SK-N-SH (cell line): Measurements from ENCODE around the gene FGFBP1. TPM values are rescaled to one million over a fixed set of nuclear protein-coding genes. Genes with fewer than 3 reads are reported as not detected.

Experiments used
- CTCF ChIA-PET: fragments of 300-600, 350-600 bp; formaldehyde crosslinking; extraction: SDS; loops from one replicate; lab custom pipeline; 2021; lab: Yijun Ruan, JAX
- POLR2A ChIA-PET: fragments of 350-600 bp; sonication (Branson Sonifier 250); formaldehyde crosslinking; extraction: SDS; loops from one replicate; lab custom pipeline; 2020; ENCODE audit warnings: antibody characterized with exemption, inconsistent platforms; lab: Yijun Ruan, JAX
- DNase-seq: peaks from one replicate; pipeline ENCODE4 v3.0.0; 2012
- H2AFZ ChIP-seq: fragments of 200-600 bp; sonication (generic); 2 replicates; pipeline ENCODE4 v1.8.1; 2016; ENCODE audit warnings: antibody characterized with exemption, mild to moderate bottlenecking, low read depth
- H3F3A ChIP-seq: fragments of 200-600 bp; sonication (generic); replicated peaks from 2 replicates; pipeline ENCODE3; 2016; ENCODE audit warnings: antibody characterized with exemption, mild to moderate bottlenecking; ENCODE audit not compliant: insufficient read depth
- H3K27ac ChIP-seq, 2 experiments: fragments of 200-500 bp in 1 of 2; fragments of 200-600 bp in 1 of 2; sonication (Bioruptor generic) in 1 of 2; sonication (generic), shearing (Covaris generic) in 1 of 2; 2 replicates each; pipeline versions ENCODE4 v1.5.1 to v1.6.1; 2014 to 2016; ENCODE audit warnings: low read depth in 2 of 2, inconsistent platforms in 1 of 2, low read length in 1 of 2, mild to moderate bottlenecking in 1 of 2, mixed read lengths in 1 of 2
- H3K27me3 ChIP-seq: fragments of 200-600 bp; sonication (generic), shearing (Covaris generic); 2 replicates; pipeline ENCODE4 v1.6.1; 2016; ENCODE audit warnings: mixed run types; ENCODE audit not compliant: insufficient read depth
- H3K36me3 ChIP-seq, 2 experiments: fragments of 200-500 bp in 1 of 2; fragments of 200-600 bp in 1 of 2; sonication (Bioruptor generic) in 1 of 2; sonication (generic) in 1 of 2; replicated peaks in 1 of 2; 2 replicates each; pipeline versions ENCODE3 to v1.5.1; 2014 to 2016; ENCODE audit warnings: low read length in 1 of 2, mild to moderate bottlenecking in 1 of 2; ENCODE audit not compliant: insufficient read depth in 2 of 2, control insufficient read depth in 1 of 2
- H3K4me1 ChIP-seq, 2 experiments: fragments of 200-500 bp in 1 of 2; fragments of 200-600 bp in 1 of 2; sonication (Bioruptor generic) in 1 of 2; sonication (generic), shearing (Covaris generic) in 1 of 2; 2 replicates each; pipeline versions ENCODE4 v1.5.1 to v1.6.1; 2014 to 2016; ENCODE audit warnings: low read depth in 1 of 2, low read length in 1 of 2, mixed run types in 1 of 2; ENCODE audit not compliant: insufficient read depth in 2 of 2, control insufficient read depth in 1 of 2
- H3K4me2 ChIP-seq: fragments of 200-600 bp; sonication (generic), shearing (Covaris generic); 2 replicates; pipeline ENCODE4 v1.6.1; 2017; ENCODE audit warnings: mixed run types
- H3K4me3 ChIP-seq, 2 experiments: fragments of 200-500 bp in 1 of 2; fragments of 200-600 bp in 1 of 2; sonication (Bioruptor generic) in 1 of 2; sonication (generic), shearing (Covaris generic) in 1 of 2; 2 replicates each; pipeline versions ENCODE4 v1.5.1 to v1.8.1; 2014 to 2016; ENCODE audit warnings: low read depth in 2 of 2, inconsistent platforms in 1 of 2, low read length in 1 of 2, mild to moderate bottlenecking in 1 of 2, mixed read lengths in 1 of 2, moderate library complexity in 1 of 2
- H3K79me2 ChIP-seq: fragments of 200-600 bp; sonication (generic); 2 replicates; pipeline ENCODE4 v1.8.1; 2017; ENCODE audit warnings: mild to moderate bottlenecking; ENCODE audit not compliant: insufficient read depth
- H3K9ac ChIP-seq: fragments of 200-600 bp; sonication (generic); 2 replicates; pipeline ENCODE4 v1.6.1; 2017; ENCODE audit warnings: mixed run types
- H3K9me2 ChIP-seq: fragments of 200-600 bp; sonication (generic); 2 replicates; pipeline ENCODE4 v1.6.1; 2017; ENCODE audit warnings: mixed run types
- H3K9me3 ChIP-seq: fragments of 200-600 bp; sonication (generic); 2 replicates; pipeline ENCODE4 v1.6.1; 2017; ENCODE audit warnings: mixed run types, mild to moderate bottlenecking, moderate library complexity
- H4K20me1 ChIP-seq: fragments of 200-600 bp; sonication (generic); 2 replicates; pipeline ENCODE4 v1.6.1; 2017; ENCODE audit warnings: mild to moderate bottlenecking, mixed run types; ENCODE audit not compliant: insufficient read depth
- ELF1 ChIP-seq: IDR thresholded peaks from 2 replicates; pipeline ENCODE4 v1.4.0; 2012
- EP300 ChIP-seq, 2 experiments: IDR thresholded peaks; 2 replicates each; pipeline versions ENCODE4 v1.4.0 to v1.6.1; 2012; ENCODE audit warnings: borderline replicate concordance in 1 of 2, low read depth in 1 of 2, low read length in 1 of 2
- FOSL2 ChIP-seq: IDR thresholded peaks from 2 replicates; pipeline ENCODE4 v1.4.0; 2012; ENCODE audit warnings: low read depth, mild to moderate bottlenecking, moderate library complexity, borderline replicate concordance
- FOXJ3 ChIP-seq: sonication (generic); formaldehyde crosslinking; IDR thresholded peaks from 2 replicates; pipeline ENCODE4 v1.5.1; 2020; ENCODE audit warnings: mild to moderate bottlenecking, missing genetic modification reagents
- GATA2 ChIP-seq: sonication (generic); formaldehyde crosslinking; IDR thresholded peaks from 2 replicates; pipeline ENCODE4 v1.5.0; 2020; ENCODE audit warnings: mild to moderate bottlenecking, missing genetic modification reagents
- JUND ChIP-seq: IDR thresholded peaks from 2 replicates; pipeline ENCODE4 v1.4.0; 2012
- MEF2A ChIP-seq: IDR thresholded peaks from 2 replicates; pipeline ENCODE4 v1.4.0; 2012; ENCODE audit warnings: low read depth, borderline replicate concordance
- MXI1 ChIP-seq: IDR thresholded peaks from 2 replicates; pipeline ENCODE4 v1.6.1; 2012; ENCODE audit warnings: mild to moderate bottlenecking, low read depth, low read length, improper control_type of control experiment
- RAD21 ChIP-seq: IDR thresholded peaks from 2 replicates; pipeline ENCODE4 v1.6.1; 2012; ENCODE audit warnings: mild to moderate bottlenecking, low read length
- RXRA ChIP-seq: IDR thresholded peaks from 2 replicates; pipeline ENCODE4 v1.4.0; 2012; ENCODE audit warnings: low read depth, mild to moderate bottlenecking, borderline replicate concordance
- TAF1 ChIP-seq: IDR thresholded peaks from 2 replicates; pipeline ENCODE4 v1.6.1; 2012; ENCODE audit warnings: low read depth, mild to moderate bottlenecking, low read length, moderate library complexity, borderline replicate concordance
- YY1 ChIP-seq: IDR thresholded peaks from 2 replicates; pipeline ENCODE4 v1.4.0; 2012; ENCODE audit warnings: low read depth, mild to moderate bottlenecking
- WGBS: methylation state at CpG from one replicate; pipeline ENCODE4 v1.1.6; 2017; ENCODE audit warnings: low lambda C conversion rate; 5-methylcytosine and 5-hydroxymethylcytosine counted together
- polyA plus RNA-seq, 3 experiments: library from polyadenylated mRNA; depleted of rRNA; stranded (reverse); fragments of >200 nt; gene quantifications; 2 replicates each; pipeline ENCODE4 v1.2.3, GENCODE V29; 2012
- TF ChIP-seq, protein P1 (sequence below): fragments of 150-350 bp; IDR thresholded peaks from 2 replicates; pipeline ENCODE4 v1.6.1; 2017; ENCODE audit warnings: antibody characterized with exemption, low read length, low read depth, borderline replicate concordance
- TF ChIP-seq, protein P2 (sequence below): IDR thresholded peaks from 2 replicates; pipeline ENCODE4 v1.4.0; 2012; ENCODE audit warnings: low read depth
- TF ChIP-seq, protein P3 (sequence below): IDR thresholded peaks from 2 replicates; pipeline ENCODE4 v1.4.0; 2012; ENCODE audit warnings: low read depth, borderline replicate concordance
- TF ChIP-seq, protein P4 (sequence below): fragments of 150-350 bp; IDR thresholded peaks from 2 replicates; pipeline ENCODE4 v1.6.1; 2016; ENCODE audit warnings: mild to moderate bottlenecking, low read depth, low read length

The FGFBP1 gene
- polyA plus RNA-seq, 1 of the 3 experiments (the other 2 are of a cell fraction): 0.13 TPM

DNA sequence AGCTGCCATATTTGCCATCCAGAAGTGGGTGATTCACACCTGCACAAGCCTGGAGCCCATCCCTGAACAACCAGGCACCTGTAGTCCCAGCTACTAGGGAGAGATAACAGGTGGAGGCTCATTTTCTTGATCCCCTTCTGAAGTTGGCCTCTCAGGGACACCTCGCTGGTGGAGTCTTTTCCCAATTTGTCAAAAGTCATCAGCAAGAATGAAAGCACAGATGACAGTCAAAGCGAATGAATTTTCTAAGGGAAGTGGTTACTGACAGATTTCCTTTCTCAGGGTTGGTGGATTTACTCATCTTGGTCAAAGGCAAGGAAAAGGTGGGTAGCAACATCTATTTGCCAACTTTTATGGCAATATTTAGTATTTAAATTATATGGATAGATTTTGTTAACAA lies 36.5 kb downstream of the FGFBP1 start:
- CTCF ChIA-PET: interaction anchor here (1.2 to 2.2 kb wide), 3 partner anchors 19 to 96 kb away, joined by 4 to 10 read pairs (median 7); no protein-coding TSS in a partner anchor
- no peaks in the 10 kb centered on the region for H3K9me2 ChIP-seq
- H3K27me3 ChIP-seq: no peaks in the 10 kb centered on the region; the same call in 1 of the 2 replicates
- peaks cover 0 to 7% of the 10 kb centered on the region in 2 experiments; a peak in 1 of 4 replicates for H3K4me1 ChIP-seq
- H2AFZ ChIP-seq: no peak overlapping the region
- no peaks in the 10 kb centered on the region for H4K20me1 ChIP-seq
- POLR2A ChIA-PET: no interaction called here
- no peaks in the 10 kb centered on the region for H3K79me2 ChIP-seq
- H3K4me3 ChIP-seq: no peak overlapping the region
- TF ChIP-seq RXRA (no peak), JUND (no peak), EP300 (IDR thresholded peaks at IDR 0.05; ENCODE audit: borderline replicate concordance in 1 of 2, low read depth in 1 of 2, low read length in 1 of 2) (no peak), MXI1 (no peak), YY1 (no peak), TAF1 (no peak), RAD21 (no peak), ELF1 (no peak), FOSL2 (no peak), GATA2 (CRISPR knock-in tag) (no peak), MEF2A (no peak), FOXJ3 (CRISPR knock-in tag) (no peak)
- TF ChIP-seq, protein P1, sequence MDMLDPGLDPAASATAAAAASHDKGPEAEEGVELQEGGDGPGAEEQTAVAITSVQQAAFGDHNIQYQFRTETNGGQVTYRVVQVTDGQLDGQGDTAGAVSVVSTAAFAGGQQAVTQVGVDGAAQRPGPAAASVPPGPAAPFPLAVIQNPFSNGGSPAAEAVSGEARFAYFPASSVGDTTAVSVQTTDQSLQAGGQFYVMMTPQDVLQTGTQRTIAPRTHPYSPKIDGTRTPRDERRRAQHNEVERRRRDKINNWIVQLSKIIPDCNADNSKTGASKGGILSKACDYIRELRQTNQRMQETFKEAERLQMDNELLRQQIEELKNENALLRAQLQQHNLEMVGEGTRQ: no peak
- TF ChIP-seq, protein P2, sequence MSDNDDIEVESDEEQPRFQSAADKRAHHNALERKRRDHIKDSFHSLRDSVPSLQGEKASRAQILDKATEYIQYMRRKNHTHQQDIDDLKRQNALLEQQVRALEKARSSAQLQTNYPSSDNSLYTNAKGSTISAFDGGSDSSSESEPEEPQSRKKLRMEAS: no peak
- TF ChIP-seq, protein P3, sequence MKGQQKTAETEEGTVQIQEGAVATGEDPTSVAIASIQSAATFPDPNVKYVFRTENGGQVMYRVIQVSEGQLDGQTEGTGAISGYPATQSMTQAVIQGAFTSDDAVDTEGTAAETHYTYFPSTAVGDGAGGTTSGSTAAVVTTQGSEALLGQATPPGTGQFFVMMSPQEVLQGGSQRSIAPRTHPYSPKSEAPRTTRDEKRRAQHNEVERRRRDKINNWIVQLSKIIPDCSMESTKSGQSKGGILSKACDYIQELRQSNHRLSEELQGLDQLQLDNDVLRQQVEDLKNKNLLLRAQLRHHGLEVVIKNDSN: no peak
- TF ChIP-seq, protein P4, sequence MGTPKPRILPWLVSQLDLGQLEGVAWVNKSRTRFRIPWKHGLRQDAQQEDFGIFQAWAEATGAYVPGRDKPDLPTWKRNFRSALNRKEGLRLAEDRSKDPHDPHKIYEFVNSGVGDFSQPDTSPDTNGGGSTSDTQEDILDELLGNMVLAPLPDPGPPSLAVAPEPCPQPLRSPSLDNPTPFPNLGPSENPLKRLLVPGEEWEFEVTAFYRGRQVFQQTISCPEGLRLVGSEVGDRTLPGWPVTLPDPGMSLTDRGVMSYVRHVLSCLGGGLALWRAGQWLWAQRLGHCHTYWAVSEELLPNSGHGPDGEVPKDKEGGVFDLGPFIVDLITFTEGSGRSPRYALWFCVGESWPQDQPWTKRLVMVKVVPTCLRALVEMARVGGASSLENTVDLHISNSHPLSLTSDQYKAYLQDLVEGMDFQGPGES: no peak
- no peaks in the 10 kb centered on the region for H3K9me3 ChIP-seq
- WGBS: 75% methylated on average over 2 of the region's 2 CpGs
- DNase-seq: no peak
- H3F3A ChIP-seq: no peaks in the 10 kb centered on the region
- H3K27ac ChIP-seq: no peak overlapping the region
- no peaks in the 10 kb centered on the region for H3K36me3 ChIP-seq
- no peak overlapping the region for H3K4me2 ChIP-seq
- no peak overlapping the region for H3K9ac ChIP-seq
